GM19240 (cell line): ENCODE results near the gene SUSD6.
"Not testable (repeated sequence)": the region's sequence is repeated elsewhere in the genome, so short reads cannot be mapped to it uniquely, and the experiment has no call there.

ENCODE experiments used
- DNase-seq: peaks from one replicate; pipeline ENCODE4 v3.0.0; 2011; ENCODE audit warnings: low spot score; ENCODE audit not compliant: insufficient read length

SUSD6 gene

DNA sequence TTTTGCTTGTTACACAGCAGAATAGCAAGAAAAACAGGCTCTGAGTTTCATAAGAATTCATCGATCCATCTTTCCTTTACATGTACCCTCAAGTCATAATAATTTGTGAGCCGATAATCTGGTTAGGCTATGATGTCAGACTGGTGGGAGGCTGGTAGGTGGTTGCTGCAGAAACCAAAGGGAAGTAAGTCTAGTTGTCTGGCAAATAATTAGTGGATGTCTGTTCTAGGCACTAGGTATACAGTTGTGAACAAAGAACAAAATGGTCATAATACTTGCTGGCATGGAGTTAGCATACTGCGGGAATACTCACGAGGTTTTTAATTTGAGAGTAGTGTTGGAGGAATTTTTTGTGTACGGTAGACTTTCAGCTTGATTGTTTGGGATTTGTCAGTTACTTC lies 8.8 kb downstream of the SUSD6 start:
- DNase-seq = no peak

- no peak for DNase-seq
These were observed 9.6 kb downstream of the SUSD6 start for GRCh38 chr14:69620981-69621380.

DNA sequence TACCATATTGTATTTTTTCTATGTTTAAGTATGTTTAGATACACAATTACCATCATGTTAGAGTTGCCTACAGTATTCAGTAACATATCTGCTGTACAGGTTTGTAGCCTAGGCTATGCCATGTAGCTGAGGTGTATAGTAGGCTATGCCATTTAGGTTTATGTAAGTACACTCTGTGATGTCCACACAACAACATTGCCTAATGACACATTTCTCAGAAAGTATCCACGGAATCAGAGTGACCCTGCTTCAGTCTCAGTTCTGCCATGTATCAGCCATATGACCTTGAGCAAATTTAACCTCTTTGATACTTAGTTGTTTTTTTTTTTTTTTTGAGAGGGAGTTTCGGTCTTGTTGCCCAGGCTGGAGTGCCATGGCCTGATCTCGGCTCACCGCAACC lies 12.7 kb downstream of the SUSD6 start:
- no peak for DNase-seq

DNA sequence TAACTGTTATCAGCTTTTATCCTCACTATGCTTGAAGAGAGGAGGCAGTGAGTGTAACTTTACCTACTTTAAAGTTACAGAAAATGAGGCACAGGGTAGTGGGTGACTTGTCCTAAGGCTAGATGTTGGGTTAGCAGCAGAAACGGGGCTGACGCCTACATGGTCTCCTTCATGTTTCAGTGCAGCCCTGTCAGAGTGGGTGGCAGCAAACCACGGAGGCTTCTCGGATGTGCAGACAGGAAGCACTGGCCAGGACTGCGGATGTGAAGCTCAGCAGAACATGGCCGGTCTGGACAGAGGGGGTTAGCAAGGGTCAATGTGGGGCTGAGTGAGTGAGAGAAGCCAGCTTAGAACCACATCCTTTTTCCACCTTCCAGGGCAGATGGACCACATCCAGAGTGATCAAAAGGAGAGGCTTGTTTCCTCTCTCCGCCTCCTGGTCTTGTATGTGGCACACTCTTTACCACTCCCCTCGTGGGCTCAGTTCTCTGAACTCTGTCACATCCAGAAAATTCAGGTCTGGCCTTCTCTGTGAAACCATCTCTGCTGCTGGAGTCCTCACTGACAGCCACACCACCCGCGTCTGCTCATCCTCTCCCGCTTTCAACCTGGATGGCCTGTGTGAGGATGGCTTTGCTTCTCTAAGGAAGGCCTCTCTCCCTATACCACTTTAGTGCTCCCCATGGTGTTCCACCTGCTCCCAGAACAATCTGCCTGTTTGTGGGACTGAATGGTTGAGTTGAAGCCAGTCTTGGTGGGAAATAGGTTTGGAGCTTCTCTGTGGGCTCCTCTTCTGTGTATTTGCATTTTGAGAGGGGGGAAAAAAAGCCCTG lies 14.1 kb downstream of the SUSD6 start:
- DNase-seq = no peak

DNA sequence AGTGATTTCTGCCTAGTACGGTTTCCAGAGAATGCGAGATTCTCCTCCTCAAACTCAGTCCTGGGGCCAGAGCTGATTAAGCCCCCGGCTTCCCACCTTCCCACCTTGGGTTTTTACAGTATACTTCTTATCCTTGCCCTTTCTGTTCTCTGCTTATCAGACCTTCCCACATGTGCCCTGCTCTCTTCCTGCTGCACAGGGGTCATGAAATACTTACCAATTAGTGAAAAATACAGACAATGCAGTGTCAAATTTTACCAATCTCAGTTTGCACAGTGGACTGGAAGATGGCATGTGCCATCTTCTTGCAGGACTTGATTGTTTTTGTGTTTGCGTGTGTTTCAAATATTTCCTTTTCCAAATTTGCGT lies 14.7 kb downstream of the SUSD6 start:
- no peak for DNase-seq

DNA sequence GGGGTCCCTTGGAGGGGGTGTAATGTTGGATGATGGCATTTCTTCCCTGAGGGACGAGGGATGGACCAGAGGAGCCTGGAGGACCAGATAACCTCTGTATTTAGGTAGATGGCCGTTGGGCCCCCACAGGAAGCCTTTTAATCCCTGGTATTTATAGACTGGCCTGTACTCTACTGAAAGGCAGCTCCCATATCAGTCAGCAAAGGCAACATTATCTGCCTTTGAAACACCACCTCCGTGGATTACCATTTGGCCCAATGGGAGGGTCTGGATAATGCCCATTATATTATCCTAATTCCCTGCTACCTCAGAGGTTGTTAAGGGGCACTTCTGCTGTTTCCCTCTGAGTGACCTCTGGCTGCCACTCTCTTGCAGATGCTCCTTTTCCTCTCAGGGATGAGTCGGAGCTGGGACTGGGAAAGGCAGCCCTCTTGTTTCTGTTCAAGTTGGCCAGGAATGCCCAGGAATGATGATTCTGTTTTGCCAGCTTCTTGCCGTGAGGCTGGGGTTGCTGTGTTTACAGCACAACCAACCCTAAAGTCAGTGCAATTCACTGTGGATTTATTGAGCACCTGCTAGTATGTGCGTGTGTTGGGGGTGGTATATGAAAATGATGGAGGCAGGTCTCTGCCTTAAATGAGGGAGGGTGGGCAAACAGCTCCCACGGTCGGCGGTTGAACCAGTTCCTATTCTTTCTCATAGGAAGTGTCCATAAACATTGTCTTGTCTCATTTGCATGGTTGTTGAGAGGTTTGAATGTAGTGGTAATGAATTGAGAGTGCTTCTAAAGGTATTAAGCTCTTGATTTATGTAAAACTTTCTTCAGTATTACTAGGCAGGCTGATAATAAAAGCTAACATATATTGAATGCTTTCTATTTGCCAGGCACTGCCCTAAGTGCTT lies 18.1 kb downstream of the SUSD6 start:
- no peak for DNase-seq

GRCh38 chr14:69630360-69630759 lies 19.0 kb downstream of the SUSD6 start:
- no peak for DNase-seq

GRCh38 chr14:69631509-69631908 lies 20.1 kb downstream of the SUSD6 start:
- no peak for DNase-seq

DNA sequence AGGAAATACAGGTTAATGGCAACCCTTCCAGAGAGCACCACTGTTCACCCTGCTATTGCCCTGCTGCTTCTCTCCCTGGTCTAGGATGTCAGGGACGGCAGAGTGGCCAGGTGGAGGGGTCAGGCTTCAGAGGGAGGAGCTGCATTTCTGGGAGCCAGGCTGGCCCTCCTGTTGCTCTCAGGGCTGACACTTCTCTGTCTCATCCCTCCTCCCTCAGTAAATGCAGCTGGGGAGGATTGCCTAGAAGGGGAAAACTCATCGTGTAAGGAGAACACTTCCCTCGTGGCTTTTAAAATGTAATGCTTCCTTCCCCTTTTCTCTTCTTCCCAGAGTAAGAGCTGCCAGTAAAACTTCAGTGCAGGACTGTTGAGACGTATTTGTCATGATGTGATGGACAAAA lies 20.8 kb downstream of the SUSD6 start:
- no peak for DNase-seq

DNA sequence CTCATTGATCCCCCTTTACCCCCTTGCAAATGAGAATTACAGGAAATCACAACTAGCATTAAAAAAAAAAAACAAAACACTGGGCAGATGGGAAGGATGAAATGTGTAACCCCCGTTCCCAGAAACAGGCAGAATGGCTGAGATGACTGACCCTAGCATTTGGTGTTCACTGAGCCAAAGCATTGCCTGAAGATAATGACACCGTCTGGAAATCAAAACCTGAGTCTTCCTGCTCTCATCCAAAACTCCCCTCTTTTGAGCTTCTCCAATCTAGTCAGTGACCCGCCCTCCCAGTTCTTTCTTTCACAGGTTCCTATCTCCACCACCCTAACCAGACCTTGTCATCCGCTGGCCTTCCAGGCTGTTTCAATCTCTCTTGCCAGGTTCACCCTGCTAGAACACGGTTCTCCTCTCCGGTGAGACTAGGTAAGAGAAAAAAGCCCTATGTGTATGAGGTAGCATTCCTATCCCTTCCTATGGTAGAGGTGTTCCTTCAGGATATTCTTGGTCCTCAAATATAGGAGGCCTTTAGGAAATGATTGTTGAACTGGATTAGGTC lies 21.3 kb downstream of the SUSD6 start:
- DNase-seq = no peak

DNA sequence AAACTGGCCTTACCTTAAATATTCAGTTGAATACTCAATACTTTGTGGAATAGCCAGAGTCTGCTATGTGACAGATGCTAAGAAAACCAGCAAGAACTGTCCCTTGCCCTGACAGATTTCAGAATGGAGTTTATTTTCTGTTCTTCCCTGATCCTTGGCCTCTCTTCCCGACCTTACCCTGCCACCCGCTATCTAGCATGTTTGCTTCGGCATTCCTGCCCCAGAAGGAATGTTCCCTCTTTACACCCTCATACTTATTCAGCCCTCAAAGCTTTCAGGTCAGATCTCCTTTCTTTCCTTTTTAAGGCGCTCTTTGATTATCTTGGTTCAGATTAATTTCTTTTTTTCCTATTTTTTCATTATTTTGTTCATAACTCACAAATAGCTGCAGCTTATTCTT lies 21.8 kb downstream of the SUSD6 start:
- no peak for DNase-seq

GRCh38 chr14:69635981-69636639 lies 24.7 kb downstream of the SUSD6 start:
- no peak for DNase-seq

- DNase-seq = no peak
These were observed 25.5 kb downstream of the SUSD6 start for GRCh38 chr14:69636718-69637480.

DNA sequence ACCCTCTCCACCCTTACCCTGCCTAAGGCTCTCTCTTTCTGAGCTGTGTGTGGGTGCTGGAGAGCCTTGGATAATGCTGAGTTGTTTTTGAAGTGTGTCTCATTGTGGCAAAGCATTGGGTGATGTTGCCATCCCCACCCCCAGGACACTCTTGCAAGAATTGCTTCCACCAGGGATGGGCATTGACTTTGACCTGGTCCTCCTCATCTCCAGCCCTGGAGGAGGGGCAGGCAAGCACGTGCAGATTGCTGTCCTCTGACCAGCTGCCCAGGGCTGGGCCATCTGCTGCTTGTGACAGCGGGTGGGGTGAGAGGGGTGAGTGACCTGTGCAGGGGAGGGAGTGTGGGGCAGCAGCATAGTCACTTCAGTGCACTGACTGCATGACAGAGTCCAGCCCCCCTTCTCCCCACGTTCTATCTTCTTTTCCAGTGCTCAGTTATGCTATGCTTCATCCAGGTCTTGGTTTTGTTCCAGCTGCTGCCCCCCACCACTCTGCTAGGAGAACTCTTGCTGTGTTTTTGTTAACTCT lies 26.2 kb downstream of the SUSD6 start:
- DNase-seq = no peak

DNA sequence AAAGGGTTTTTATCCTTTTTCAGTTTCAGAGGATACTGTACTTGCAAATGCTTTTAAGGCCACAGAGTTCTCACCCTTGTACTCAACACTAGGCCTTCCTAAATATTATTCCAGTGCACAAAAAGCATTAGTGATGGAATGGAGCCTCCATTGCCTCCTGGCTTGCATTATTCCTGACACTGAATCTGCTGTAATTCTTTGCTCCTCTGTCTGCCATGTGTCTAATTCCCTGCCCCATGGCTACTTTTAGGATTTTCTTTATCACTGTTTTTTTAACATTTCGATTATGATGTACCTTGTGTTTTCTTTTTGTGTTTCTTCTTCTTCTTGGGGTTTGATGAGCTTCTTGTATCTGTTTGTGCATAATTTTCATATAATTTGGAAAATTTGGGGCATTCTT lies 29.5 kb downstream of the SUSD6 start:
- DNase-seq = no peak

DNA sequence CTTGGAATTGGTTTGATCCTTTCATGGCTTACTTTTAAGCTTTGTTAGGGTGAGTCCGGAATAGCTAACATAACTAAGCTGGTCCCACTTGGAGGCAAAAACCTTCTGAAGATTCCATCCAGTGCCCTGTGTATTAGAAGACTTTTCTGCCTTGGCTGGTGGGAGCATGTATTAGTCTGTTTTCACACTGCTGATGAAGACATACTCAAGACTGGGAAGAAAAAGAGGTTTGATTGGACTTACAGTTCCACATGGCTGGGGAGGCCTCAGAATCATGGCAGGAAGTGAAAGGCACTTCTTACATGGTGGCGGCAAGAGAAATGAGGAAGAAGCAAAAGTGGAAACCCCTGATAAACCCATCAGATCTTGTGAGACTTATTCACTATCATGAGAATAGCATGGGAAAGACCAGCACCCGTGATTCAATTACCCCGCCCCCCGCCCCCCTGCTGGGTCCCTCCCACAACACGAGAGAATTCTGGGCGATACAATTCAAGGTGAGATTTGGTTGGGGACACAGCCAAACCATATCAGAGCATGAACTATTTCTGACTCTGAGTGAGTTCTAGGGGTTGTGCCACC lies 30.9 kb downstream of the SUSD6 start:
- DNase-seq = not testable (repeated sequence)

GRCh38 chr14:69643430-69644200 lies 32.2 kb downstream of the SUSD6 start:
- DNase-seq = no peak

DNA sequence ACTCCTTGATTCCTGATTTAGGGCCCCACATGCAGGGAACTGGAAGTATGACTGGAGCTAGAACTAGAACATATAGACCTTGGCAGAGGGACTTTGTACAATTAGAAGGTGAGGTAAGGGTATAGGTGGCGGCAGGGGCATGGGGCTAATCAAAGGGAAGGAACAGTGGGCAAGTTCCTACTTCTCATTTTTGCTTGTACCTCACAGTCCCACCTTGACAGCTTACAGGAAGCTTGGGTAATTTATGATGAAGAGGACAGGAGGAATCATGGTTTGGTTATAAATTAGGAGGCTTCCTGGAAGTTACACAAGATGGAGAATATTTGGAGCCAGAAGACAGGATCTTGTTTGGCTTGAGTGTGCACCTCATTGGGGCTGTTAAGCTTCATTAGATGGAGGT lies 33.4 kb downstream of the SUSD6 start:
- no peak for DNase-seq

DNA sequence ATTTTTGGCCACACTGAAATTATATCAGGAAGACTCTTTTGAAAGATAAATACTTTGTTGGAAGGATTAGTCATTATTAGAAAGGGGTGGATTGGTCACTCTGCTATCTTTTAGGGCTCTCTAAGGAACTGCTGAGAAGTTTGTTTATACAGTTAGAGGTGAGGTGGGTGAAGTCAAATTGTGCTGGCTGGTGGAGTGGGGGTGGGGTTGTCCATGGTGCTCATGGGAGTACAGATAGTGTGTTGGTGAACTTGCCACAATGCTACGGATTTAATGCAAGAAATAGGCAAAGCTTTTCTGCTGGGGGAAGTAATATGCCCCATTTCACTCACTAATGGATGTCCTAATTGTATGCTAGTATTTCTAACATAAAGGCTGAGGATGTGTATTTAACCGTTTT lies 35.8 kb downstream of the SUSD6 start:
- no peak for DNase-seq

DNA sequence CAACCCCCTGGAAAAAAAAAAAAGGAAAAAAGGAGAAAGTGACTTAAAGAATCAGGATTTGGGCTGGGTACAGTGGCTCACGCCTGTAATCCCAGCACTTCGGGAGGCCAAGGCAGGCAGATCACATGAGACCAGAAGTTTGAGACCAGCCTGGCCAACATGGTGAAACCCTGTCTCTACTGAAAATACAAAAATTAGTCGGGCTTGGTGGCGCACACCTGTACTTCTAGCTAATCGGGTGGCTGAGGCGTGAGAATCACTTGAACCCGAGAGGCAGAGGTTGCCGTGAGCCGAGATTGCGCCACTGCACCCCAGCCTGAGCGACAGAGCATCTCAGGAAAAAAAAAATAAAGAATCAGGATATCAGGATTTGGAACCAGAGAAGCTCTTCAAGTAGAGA lies 36.2 kb downstream of the SUSD6 start:
- not testable (repeated sequence) for DNase-seq
